Skeletal muscle tissue (tissue), 4 donors: Measurements from ENCODE around the gene RPS4Y2. TPM values are rescaled to one million over a fixed set of nuclear protein-coding genes. Genes with fewer than 3 reads are reported as not detected.

ENCODE experiments used
- H3K27ac ChIP-seq: one replicate; pipeline ENCODE4 v1.7.0; 2013; ENCODE audit warnings: mild to moderate bottlenecking, low read depth, low read length, inconsistent platforms
- H3K27me3 ChIP-seq, 3 donors: one replicate each; pipeline ENCODE4 v1.7.0; 2013; ENCODE audit warnings: low read length in 3 of 3; ENCODE audit not compliant: control insufficient read depth in 3 of 3, insufficient read depth in 3 of 3
- H3K36me3 ChIP-seq, 3 donors: one replicate each; pipeline ENCODE4 v1.7.0; 2013; ENCODE audit warnings: low read length in 3 of 3; ENCODE audit not compliant: control insufficient read depth in 3 of 3, insufficient read depth in 3 of 3
- H3K4me1 ChIP-seq, 3 donors: one replicate each; pipeline ENCODE4 v1.7.0; 2013; ENCODE audit warnings: low read length in 3 of 3, mild to moderate bottlenecking in 3 of 3; ENCODE audit not compliant: control insufficient read depth in 3 of 3, insufficient read depth in 3 of 3
- H3K4me3 ChIP-seq, 3 donors: one replicate each; pipeline ENCODE4 v1.7.0; 2013; ENCODE audit warnings: low read length in 3 of 3
- H3K9ac ChIP-seq, 3 donors: one replicate each; pipeline ENCODE4 v1.7.0; 2013; ENCODE audit warnings: low read length in 3 of 3, mild to moderate bottlenecking in 3 of 3, moderate library complexity in 2 of 3, low read depth in 1 of 3
- H3K9me3 ChIP-seq, 3 donors: one replicate each; pipeline ENCODE4 v1.7.0; 2013; ENCODE audit warnings: low read length in 3 of 3; ENCODE audit not compliant: control insufficient read depth in 3 of 3
- total RNA-seq: library from RNA; depleted of rRNA; stranded (reverse); fragments of >200 nt; gene quantifications from one replicate; pipeline ENCODE4 v1.2.3, GENCODE V29; 2014
- donor health status: Osteomylitis.

RPS4Y2 gene
- total RNA-seq: not detected

DNA sequence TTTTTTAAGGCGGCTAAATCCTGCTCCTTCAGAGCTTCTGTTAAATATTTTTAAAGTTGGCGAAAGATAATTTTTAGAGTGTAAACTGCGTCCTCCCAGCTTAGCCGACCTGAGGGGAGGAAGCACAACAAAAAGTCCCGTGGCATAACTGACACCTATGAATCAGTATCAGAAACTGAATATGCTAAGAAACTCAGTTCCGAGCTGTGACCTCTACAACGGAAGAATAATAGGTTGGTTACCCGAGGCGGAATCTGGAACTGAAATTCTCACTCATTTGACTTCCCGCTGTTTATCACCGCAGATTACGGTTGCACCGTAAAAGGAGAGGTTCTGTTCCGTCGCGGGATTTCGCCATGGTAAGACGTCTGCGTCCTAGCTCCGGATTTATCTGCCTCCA, at the start of gene RPS4Y2:
Gene RPS4Y2, plus strand, starts transcription at position 301 of the 400 bp plus-strand sequence. Its CDS starts 56 bp downstream, at position 357.
- Histone ChIP-seq H3K4me3 (no peak within 1 kb of the TSS), H3K36me3 (no peaks in the 10 kb centered on the region), H3K9me3 (no peaks in the 10 kb centered on the region), H3K27ac (no peak within 1 kb of the TSS), H3K9ac (no peak within 1 kb of the TSS), H3K4me1 (no peaks in the 10 kb centered on the region), H3K27me3 (no peaks in the 10 kb centered on the region)

DNA sequence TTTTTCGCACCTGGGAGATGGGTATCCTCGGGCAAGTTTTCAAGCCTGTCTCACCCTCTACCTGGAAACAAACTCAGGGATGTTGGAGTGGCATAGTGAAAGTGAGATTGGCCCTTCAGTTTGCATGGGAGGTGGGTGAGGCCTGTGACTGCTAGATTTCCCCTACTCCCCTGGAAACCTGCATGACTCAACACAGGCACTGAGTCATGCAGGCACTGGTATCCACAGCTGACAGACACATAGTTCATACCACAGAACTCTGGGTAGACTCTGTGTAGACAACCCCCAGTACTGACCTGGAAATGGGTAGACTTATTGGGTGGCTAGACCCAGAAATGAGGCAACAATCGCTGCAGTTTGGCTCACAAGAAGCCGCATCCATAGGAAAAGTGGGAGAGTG, 41.5 kb upstream of the RPS4Y2 start:
- H3K27ac ChIP-seq: no peak overlapping the region
- H3K27me3 ChIP-seq: no peaks in the 10 kb centered on the region

DNA sequence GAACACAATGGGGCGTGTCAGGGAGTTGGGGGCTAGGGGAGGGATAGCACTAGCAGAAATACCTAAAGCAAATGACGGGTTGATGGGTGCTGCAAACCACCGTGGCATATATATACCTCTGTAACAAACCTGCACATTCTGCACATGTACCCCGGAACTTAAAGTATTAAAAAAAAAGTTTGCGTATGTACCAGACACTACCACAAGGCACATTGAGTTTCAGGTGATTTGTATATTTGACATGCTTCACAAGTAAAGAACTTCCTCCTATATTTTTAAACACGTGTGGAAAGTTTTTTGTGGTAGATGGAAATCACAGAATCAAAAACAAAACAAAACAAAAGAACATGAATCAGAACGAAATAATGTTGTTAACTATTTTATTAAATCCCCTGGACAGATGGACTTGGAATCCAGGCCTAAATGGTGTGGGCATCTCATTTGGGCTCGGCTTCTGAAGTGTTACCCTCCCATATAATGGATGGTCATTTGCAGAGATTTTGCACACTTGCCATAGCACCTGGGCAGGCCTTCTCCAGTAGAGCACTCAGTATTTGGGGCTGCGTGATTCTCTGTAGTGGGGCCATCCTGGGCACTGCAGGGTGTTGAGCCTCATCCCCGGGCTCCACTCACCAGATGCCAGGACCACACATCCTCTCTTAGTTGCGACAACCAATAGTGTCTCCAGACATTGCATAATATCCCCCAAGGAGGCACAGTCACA, 29.6 kb upstream of the RPS4Y2 start:
- Histone ChIP-seq H3K9me3 (no peaks in the 10 kb centered on the region), H3K27ac (no peak overlapping the region), H3K4me3 (no peak overlapping the region), H3K9ac (no peak overlapping the region), H3K4me1 (no peaks in the 10 kb centered on the region), H3K36me3 (no peaks in the 10 kb centered on the region), H3K27me3 (no peaks in the 10 kb centered on the region)

More for the DNA sequence above, 41.5 kb upstream of the RPS4Y2 start:
- Histone ChIP-seq H3K36me3 (no peaks in the 10 kb centered on the region), H3K4me1 (no peaks in the 10 kb centered on the region), H3K9ac (no peak overlapping the region), H3K4me3 (no peak overlapping the region), H3K9me3 (no peaks in the 10 kb centered on the region)

- Histone ChIP-seq H3K36me3 (no peaks in the 10 kb centered on the region), H3K9me3 (no peaks in the 10 kb centered on the region), H3K27ac (no peak overlapping the region), H3K4me3 (no peak overlapping the region), H3K4me1 (no peaks in the 10 kb centered on the region), H3K9ac (no peak overlapping the region), H3K27me3 (no peaks in the 10 kb centered on the region)
Measured at GRCh38 chrY:20735200-20735599, 20.7 kb upstream of the RPS4Y2 start.

- Histone ChIP-seq H3K9ac (no peak overlapping the region), H3K4me3 (no peak overlapping the region), H3K36me3 (no peaks in the 10 kb centered on the region), H3K9me3 (no peaks in the 10 kb centered on the region), H3K27me3 (no peaks in the 10 kb centered on the region), H3K27ac (no peak overlapping the region), H3K4me1 (no peaks in the 10 kb centered on the region)
Measured at GRCh38 chrY:20739806-20740205, 16.1 kb upstream of the RPS4Y2 start.

DNA sequence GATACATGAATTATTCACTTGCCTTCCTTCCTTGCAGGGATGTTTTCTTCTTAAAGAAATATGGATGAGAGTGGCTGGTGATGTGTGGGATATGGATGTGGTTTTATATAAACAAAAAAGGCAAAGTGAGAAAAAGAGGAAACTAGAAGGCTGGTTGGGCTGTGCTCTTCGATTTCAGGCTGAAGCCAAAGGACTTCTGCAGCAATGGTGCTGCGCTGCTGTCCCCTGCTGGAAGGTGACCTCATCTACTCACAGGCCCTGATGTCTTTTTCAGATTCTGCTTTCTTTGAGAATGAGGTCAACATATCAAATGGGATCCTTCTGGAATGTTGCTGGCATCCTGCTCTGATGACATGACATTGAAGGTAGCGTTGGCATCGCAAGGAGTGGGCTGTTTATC, 15.3 kb upstream of the RPS4Y2 start:
- H3K9me3 ChIP-seq: no peaks in the 10 kb centered on the region
- no peaks in the 10 kb centered on the region for H3K4me1 ChIP-seq
- no peak overlapping the region for H3K9ac ChIP-seq
- H3K4me3 ChIP-seq: no peak overlapping the region
- no peak overlapping the region for H3K27ac ChIP-seq
- no peaks in the 10 kb centered on the region for H3K27me3 ChIP-seq
- no peaks in the 10 kb centered on the region for H3K36me3 ChIP-seq

DNA sequence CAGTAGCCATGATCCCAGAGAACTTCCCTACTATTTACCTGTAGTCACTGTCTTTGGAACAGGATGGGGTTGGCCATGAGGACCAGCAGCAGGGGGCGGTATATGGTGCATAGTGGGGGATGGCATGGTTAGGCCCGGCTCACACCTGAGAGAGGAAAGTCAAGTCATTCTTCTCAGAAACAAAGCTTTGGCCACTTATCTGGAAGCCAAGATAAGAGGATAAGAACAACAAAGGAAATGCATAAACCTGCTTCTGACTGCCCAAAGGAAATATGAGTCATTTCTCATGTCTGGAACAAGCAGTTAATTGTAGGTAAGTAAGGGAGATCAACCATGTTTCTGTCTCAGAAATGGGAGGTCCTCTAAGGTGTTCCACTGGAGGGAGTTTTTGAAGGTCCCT, 10.8 kb upstream of the RPS4Y2 start:
- Histone ChIP-seq H3K27ac (no peak overlapping the region), H3K36me3 (no peaks in the 10 kb centered on the region)

DNA sequence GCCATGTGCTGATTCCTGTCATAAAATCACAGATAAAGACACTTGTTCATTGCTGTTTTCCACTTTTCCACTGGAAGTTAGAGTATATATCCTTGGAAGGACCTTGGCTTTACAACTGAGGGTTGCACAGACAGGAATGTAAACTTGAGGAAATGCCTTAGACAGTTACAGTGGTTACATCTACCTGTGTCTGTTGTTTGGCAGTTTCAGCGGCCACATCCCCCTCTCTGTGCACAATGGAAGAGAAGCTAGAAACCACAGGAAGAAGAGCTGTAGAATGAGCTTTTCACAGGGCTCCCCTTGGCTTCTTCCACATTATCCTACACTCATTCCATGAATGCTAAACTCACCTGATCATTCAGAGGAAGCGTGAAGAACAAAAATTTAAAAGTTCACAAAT, 9.0 kb upstream of the RPS4Y2 start:
- no peak overlapping the region for H3K9ac ChIP-seq
- H3K36me3 ChIP-seq: no peaks in the 10 kb centered on the region
- no peak overlapping the region for H3K27ac ChIP-seq
- H3K27me3 ChIP-seq: no peaks in the 10 kb centered on the region
- H3K4me1 ChIP-seq: no peaks in the 10 kb centered on the region
- H3K4me3 ChIP-seq: no peak overlapping the region
- H3K9me3 ChIP-seq: no peaks in the 10 kb centered on the region

More for the DNA sequence above, 10.8 kb upstream of the RPS4Y2 start:
- no peaks in the 10 kb centered on the region for H3K27me3 ChIP-seq
- no peaks in the 10 kb centered on the region for H3K9me3 ChIP-seq
- no peak overlapping the region for H3K9ac ChIP-seq
- no peak overlapping the region for H3K4me3 ChIP-seq
- H3K4me1 ChIP-seq: no peaks in the 10 kb centered on the region

DNA sequence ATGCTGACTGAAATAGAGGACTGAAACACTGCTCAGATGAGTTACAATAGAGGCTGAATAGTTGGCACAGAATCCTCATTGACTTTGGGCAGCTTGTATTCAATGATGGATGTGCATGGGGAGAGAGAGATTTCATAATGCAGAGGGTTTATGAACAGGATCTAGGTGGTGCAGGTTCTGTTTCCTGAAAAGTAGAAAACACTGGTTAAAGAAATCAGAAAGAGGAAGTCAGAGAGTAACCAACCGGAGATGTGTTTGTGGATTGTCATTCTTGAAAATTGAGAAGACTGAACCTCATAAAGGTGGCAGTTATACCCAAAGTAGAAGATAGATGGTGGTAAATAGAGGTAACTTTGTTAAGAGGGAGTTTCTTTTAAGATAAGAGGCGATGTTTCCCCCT, 8.0 kb downstream of the RPS4Y2 start:
- H3K4me1 ChIP-seq: no peaks in the 10 kb centered on the region
- no peak overlapping the region for H3K9ac ChIP-seq
- no peaks in the 10 kb centered on the region for H3K9me3 ChIP-seq
- no peaks in the 10 kb centered on the region for H3K36me3 ChIP-seq
- no peaks in the 10 kb centered on the region for H3K27me3 ChIP-seq
- H3K4me3 ChIP-seq: no peak overlapping the region
- H3K27ac ChIP-seq: no peak overlapping the region

DNA sequence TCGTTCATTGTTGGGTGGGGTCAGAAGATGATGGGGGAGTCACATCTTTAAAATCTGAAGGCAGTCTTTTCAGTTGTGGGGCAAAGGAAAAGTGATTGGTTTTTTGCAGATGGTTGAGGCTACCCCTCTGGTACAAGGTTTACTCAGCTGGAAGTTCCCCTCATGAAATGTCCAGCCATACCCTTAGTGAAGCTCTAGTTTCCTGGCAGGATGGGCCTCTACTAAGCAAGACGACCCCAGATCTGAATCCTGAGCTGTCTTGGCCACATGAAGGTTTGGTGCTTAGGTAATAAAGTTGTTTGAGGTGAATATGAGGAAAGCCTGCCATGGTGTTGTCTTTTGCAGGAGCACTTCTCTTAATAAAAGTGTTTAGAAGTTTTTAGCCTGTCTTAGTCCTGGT, 9.2 kb downstream of the RPS4Y2 start:
- Histone ChIP-seq H3K36me3 (no peaks in the 10 kb centered on the region), H3K27me3 (no peaks in the 10 kb centered on the region), H3K27ac (no peak overlapping the region), H3K4me1 (no peaks in the 10 kb centered on the region), H3K4me3 (no peak overlapping the region), H3K9me3 (no peaks in the 10 kb centered on the region), H3K9ac (no peak overlapping the region)
